Body of pancreas (tissue), 4 donors: ENCODE results near the gene PAPPA2.

Experiments used
- CTCF ChIP-seq, 7 experiments: fragments of 450-650 bp in 4 of 7; fragments of 200-600 bp in 3 of 7; sonication (generic) in 3 of 7; IDR thresholded peaks; one replicate each; pipeline ENCODE4 v1.5.1; 2016 to 2019; ENCODE audit warnings: antibody characterized with exemption in 7 of 7
- POLR2A ChIP-seq, 3 donors: fragments of 450-650 bp; IDR thresholded peaks; one replicate each; pipeline ENCODE4 v1.6.1; 2016; ENCODE audit warnings: antibody characterized with exemption in 3 of 3, mild to moderate bottlenecking in 2 of 3

GRCh38 chr1:176733661-176734060 is 270.7 kb downstream of the PAPPA2 start:
- TF ChIP-seq CTCF (IDR thresholded peaks at IDR 0.05) (no peak), POLR2A (IDR thresholded peaks at IDR 0.05) (no peak)
